HG02759 (cell line): ENCODE results near the gene ADD1.

Experiments used
- ATAC-seq: cut with Tn5 transposase; IDR thresholded peaks from one replicate; pipeline ENCODE4 v1.9.1; 2021; ENCODE audit warnings: mild to moderate bottlenecking, moderate library complexity; ENCODE audit not compliant: unreplicated experiment

Gene ADD1

DNA sequence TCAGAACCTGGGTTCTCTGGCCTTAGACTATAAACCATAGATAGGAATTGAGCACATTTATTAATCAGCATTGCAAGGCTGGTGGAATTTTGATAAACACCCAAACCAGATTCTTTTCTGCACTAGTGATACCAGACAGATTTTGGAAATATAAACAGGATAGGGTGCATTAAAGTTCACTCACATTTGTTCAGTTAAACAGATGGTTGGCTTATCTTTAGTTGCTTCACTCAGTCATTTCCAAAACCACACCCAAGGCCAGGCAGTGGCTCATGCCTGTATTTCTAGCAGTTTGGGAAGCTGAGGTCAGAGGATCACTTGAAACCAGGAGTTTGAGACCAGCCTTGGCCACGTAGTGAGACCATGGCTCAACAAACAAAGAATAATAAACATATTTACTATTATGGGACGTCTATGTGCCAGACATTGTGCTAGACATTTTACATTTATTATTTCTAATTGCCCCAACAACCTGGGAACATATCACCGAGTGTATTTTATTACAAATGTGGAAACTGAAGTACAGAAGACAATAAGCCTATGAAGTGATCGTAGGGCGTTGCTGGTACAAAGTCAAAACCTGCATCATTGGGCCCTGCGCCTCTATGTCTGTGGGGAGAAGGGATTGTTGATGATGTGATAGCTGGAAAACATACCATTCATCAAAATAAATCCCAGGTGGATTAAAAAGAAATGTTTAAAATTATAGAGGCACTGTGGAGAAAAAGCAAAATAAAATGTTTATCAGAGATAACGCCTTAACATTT, 15.0 kb downstream of the ADD1 start:
- no peak for ATAC-seq

DNA sequence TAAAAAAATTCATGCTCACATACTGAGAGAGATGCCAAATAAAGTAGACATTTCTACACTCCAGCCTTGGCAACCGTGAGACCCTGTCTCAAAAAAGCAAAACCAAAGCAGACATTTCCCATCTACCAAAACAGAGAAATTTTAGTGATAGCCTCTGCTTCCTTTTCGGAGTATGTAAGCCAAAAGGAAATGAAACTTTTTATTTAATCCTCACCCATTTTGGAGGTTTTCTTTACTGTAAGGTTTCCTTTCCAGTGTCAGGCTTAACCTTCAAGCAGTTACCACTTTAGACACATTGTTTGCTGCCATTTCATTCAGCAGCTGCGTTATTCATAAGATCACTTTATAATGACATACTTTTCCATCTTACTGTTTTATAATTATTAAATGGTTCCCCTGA, 15.9 kb downstream of the ADD1 start:
- no peak for ATAC-seq

DNA sequence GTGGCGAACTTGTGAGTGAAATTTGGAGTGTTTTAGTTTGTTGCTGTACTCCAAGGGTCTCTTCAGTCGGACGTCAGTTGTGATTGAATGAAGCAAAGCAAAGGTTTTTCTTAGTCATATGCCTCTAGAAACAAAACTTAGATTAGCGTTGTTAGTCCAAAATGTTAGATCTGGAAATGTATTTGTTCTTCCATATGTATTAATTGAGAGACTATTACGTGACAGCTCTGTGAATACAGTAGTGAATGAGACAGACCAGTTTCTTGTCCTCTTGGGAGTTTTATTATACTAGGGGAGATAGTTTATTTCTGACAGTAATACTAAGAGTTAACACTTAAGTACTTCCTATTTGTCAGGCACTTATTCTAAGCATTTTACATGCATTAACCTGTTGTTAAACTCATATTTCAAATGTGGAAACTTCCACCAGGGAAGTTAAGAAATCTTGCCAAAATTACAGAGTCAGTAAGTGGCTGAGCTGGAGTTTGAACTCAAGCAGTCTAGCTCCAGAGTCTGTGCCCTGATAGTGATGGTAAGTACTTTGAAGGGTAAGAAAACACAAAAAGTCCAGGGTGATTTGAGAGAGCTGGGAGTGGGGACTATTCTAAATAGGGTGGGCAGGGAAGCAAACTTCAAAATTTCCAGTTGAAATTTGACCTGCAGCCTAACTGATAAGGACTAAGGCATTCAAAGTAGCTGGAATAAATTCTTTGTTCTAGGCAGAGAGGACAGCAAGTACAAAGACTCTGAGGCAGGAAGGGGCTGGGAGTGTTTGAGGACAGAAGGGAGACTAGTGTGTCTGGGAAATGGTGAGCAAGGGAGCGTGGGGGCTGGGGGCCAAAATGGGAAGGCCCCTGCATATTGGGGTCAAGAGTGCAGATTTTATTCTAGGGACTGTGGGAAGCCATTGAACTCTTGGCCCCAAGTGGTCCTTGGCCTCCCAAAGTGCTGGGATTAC, 17.0 kb downstream of the ADD1 start:
- no peak for ATAC-seq

DNA sequence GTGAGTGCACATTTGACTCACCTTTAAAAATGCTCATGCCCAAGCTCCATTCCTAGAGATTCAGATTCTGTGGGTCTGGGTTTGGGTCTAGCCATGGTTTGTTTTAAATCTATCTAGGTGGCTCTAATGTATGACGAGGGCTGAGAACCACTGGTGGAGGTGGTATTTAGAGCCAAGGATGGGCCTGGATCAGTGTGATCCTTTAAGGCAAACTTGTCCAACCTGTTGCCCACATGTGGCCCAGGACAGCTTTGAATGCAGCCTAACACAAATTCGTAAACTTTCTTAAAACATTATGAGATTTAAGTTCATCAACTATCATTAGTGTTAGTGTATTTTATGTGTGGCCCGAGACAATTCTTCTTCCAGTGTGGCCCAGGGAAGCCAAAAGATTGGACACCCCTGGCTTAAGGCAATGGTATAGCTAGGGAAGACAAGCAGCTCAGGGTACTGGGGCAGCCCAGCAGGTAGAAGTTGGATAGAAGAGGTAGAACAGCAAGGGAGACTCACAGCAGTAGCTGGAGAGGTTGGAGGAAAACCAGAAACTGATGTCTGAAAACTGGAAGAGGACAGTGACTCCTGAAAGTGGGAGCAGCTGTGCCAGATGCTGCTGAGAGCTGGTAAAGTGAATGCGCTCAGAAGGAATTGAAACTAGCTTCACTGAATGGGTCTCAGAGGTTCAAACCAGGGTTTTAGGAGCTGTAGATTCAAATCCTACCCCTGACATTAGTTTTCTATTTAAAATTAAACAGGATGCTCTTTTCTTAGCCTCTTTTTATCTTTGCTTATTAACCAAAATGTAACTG, 18.2 kb downstream of the ADD1 start:
- no peak for ATAC-seq

DNA sequence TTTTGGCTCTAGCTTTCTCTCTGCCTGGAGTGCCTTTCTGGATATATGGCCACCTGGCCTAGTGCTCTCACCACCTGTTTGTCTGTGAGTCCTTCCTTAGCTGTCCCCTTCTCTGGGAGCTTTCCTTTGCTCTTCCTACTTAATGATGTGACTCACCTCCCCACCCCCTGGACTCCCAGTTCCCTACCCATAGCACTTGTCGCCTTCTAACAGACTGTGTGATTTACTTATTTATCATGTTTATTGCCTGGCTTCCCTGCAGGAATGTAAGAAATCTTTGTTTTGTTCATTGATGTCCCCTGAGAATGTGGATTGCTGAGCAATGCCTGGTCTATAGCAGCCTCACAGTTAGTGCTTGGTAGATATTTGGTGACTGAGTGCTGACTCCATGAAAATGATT, 18.9 kb downstream of the ADD1 start:
- ATAC-seq, result no peak

DNA sequence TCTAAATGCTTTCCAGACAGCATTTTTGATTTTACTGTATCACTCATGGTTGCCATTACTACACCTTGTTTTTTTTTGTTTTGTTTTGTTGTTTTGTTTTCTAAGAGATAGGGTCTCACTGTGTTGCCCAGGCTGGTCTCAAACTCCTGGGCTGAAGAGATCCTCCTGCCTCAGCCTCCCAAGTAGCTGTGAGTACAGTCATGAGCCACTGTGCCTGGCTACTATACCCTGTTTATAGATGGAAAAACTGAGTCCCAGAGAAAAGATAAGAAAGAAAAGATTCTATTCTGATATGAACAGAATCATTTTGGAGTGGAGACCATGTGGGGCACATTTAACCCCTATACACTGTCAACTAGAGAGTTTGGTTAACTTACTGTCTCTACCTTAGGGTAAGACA, 20.0 kb downstream of the ADD1 start:
- ATAC-seq, result no peak

DNA sequence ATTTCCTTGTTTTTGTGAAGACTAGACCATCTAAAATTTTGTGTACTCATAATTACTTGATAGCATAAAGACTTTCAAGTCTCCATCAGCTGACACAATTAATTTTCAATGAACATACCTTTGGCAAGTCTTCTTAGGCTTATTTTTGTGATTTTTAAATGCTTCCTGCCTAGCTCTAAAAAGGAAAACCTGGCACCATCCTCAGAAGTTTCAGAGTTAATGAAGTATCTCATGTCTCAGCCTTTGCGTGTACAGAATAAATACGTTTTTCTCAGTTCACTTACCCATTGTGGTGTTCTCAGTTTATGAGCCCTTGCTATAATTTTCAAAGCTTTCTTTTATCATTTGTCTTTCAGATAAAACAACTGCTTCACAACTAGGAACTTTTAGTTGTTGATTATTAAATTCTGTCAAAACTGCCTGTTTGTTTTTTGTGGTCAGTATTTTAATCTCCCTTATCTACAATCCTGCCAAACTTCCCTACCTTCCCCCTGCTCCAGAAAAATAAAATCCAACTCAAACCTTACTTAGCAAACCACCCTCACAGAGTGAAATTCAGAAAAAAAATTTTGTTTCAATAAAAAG, 21.6 kb downstream of the ADD1 start:
- no peak for ATAC-seq

DNA sequence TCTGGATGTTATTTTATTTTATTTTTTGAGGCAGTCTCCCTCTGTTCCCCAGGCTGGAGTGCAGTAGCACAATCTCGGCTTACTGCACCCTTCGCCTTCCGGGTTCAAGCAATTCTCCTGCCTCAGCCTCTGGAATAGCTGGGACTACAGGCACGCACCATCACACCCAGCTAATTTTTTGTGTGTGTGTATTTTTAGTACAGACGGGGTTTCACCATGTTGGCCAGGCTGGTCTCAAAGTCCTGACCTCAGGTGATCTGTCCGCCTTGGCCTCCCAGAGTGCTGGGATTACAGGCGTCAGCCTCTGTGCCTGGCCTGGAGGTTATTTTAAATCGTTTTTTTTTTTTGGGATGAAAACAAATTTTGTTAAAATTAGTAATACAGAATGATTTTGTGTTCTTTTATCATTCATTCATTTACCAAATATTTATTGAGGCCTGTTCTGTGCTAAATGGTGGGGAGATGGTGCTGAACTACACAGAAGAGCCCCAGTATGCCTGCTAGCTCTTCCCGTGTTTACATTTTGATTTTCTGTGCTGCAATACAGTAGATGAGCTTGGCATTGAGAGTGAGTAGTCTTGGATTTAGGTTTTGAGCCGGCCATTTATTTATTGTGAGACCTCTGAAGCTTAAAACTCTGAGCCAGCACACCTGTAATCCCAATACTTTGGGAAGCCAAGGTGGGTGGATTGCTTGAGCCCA, 22.7 kb downstream of the ADD1 start:
- no peak for ATAC-seq

DNA sequence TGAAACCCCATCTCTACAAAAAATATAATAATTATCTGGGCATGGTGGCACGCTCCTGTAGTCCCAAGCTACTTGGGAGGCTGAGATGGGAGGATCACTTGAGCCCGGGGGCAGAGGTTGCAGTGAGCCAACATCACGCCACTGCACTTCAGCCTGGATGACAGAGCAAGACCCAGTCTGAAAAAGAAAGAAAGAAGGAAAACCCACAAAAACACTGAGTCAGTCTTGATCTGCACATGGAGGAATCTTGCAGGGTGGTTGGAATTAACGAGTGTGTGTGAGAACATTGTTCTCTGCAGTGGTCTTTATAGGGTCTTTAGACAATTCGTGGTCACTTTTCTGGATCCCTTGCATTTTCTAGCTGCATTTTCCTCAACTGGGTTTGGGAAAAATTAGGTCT, 23.2 kb downstream of the ADD1 start:
- ATAC-seq, result no peak

DNA sequence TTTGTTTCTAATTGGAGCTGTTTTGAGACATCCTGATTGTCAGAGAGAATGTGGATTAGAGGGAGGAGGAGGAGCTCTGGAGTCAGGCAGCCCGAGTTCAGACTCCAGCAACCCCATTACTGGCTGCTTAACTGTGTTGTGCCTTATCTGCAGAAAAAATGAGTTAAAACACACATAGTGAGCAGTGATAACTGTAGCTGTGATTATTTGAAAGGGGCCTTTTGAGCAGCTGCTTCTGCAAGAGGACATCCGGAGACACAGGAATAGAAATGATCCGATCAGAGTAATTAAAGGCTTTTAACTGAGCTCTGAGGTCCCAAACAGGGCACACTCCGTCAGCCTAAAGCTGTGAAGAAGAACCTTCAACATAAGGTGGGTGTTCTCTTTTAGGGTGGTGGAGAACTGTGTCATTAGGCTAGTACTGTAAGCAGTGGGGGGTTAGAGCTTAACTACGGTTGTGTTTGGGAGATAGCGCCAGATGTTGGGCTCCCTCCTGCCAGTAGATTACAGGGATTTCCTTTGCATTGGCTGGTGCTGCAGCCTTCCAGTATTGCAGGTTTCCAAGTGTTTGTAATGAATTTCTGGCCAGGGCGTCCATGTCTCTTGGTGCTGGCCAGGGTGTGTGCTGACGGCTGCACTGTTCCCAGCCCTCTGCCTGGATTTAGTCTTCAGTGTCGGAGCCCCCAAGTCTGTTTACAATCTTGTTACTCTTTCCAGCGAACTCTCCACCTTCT, 24.3 kb downstream of the ADD1 start:
- ATAC-seq, result no peak

DNA sequence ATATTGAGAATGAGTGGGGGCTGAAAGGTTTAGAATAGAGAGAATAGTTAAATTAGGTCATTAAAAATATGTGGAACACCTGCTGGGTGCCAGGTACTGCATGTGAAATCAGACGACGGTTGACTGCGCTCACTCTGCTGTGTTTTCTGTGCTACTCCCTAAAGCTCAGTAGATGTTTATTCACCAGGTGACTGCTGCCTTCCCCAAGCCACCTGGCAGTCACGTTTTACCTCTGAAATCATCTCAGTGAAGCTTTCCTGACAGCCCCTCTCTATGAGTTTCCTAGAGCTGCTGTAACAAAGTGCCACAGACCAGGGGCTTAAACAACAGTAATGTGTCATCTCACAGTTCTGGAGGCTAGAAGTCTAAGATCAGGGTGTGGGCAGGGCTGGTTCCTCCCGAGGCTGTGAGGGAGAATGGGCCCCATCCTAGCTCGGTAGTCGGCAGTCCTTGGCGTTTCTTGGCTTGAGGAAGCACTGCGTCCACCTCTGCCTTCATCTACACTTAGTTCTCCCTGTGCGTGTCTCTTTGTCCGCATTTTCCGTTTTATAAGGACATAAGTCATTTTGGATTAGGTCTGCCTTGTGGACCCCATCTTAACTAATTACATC, 25.3 kb downstream of the ADD1 start:
- no peak for ATAC-seq

DNA sequence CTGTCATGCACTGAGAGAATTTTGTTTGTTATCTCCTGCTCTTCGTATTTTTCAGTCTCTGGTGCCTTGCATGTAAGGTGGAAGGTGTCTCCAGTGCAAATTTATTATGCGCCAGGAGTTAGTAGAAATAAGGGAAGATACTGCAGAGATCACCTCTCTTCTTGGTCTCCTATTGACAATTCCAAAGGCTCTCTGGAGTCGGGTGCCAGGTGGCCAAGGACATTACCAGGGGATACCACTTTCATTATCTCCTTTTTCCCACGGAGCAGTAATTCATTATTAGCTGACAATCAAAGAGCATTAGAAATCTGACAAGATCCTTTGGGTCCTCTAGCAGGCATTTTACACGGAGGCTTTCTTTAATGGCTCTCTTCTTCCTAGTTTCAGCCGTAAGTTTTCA, 26.0 kb downstream of the ADD1 start:
- no peak for ATAC-seq

DNA sequence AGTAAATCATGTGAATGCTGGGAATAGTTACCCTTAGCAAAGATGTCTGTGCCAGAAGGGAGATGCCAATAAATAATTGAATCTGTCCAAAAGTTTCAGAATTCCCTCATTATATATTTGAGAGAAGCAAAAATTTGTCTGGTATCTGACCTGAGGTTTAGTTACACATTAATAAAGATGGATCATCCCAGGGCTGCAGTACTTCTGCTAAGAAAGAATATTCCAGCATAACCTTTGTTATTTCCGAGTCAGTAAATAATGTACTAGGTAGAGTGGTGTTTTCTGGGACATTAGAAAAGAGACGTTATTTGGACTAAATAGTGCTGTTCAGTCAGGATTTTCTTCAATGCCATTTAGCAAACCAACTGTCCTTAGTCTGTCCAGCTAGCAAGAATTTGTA, 26.4 kb downstream of the ADD1 start:
- no peak for ATAC-seq

DNA sequence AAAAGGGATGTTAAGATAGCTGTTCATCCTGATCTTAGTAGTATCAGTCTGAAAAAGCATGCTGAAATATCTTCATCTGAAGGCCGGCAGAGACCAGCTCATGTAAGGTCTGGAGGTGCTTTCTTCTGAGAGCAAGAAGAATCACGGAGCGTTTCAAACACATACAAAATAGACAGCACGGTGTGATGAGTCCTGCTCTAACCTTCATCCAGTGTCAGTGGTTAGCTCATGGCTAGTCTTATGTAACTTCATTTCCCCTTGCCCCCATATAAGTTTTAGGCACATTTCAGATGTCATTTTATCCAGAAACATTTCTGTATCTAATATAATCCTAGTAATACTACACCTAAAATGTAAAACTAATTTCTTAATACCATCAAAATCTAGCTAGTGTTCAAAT, 27.8 kb downstream of the ADD1 start:
- ATAC-seq, result no peak

DNA sequence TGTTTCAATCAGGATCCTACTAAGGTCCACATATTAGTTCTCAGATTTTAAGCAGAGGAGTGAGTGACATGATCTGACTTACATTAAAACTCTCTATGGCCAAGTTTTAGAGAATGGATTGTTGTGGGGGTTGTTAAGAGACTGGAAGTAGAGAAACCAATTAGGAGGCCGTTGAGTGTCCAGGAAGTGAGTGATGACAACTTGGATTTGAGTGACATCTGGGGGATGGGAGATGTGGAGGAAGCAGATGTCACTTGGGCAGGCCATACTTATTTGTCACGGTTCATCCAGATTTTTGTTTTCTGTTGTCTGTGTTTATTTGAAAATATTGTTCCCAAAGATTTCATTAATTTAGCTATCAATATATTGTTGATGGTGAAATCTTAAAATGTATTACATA, 28.3 kb downstream of the ADD1 start:
- ATAC-seq, result no peak

DNA sequence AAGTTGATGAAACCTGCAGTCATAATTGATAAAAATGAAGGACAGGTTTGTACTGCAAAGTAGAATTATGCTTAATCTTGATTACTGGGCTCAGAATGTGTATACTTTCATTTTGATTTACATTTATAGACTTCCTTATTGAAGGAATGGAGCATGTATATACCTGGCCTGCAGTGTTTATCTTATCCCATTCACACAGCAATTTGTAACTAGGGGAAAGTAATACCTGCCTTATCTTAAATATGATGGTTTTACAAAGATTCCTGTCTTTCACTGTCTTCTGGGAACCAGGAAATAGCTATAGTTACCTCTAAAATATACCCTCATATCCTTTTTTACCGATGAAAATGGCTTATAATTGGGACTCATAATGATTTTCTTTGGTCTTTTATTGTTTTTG, 29.7 kb downstream of the ADD1 start:
- no peak for ATAC-seq

DNA sequence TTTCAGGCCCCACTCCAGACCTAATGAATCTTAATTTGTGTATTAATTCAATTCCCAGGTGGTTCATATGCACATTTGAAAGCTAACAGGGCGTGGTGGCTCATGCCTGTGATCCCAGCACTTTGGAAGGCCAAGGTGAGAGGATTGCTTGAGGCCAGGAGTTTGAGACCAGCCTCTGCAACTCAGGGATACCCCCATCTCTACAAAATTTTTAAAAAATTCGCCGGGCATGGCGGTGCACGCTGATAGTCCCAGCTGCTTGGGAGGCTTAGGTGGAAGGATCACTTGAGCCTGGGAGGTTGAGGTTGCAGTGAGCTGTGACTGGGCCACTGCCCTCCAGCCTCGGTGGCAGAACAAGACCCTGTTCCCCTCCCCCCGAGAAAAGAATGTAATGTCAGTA, 31.2 kb downstream of the ADD1 start:
- no peak for ATAC-seq

DNA sequence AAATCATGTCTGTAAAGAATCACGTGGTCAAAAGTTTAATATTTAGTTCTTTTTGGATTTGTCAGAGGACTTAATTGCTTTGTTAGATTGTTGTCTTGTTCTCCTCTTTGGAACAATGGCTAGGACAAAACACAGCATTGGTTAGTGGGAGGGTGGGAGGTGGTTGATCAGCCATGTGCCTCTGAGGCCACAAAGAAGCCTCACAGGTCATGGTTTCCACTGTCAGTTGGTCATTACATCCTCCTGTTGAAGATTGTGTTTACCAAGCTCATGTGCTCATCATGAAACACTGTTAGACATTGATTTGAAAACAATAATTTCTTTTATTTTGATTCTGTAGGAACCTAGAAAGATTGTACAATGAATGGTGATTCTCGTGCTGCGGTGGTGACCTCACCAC, 31.9 kb downstream of the ADD1 start:
- ATAC-seq, result no peak

DNA sequence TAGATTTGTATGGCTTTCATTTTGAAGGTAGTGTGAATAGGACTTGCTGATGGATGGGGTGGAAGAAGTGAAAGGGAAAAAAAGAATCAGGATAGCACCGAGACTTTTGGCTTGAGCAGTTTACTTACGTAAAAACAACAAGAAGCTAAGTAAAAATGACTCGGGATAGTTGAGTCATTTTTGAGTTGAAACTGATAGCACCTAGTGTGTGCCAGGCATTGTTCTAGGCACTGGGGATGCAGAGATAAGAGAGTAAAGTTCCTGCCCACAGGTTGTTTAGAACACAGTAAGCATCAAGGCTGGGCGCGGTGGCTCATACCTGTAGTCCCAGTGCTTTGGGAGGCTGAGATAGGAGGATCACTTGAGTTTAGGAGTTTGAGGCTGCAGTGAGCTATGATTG, 34.7 kb downstream of the ADD1 start:
- ATAC-seq, result no peak
